B cell (primary cell): ENCODE data around the gene LSS. TPM values are rescaled to one million over a fixed set of nuclear protein-coding genes. Genes with fewer than 3 reads are reported as not detected.

ENCODE experiments used
- ATAC-seq: fragments of 200-7000 bp; cut with Tn5 transposase; one replicate; pipeline ENCODE4 v1.10.0; 2021; ENCODE audit warnings: low read depth, mild to moderate bottlenecking, moderate number of reproducible peaks, moderate library complexity
- CTCF ChIA-PET: fragments of 350-600 bp; sonication (Branson Sonifier 250); formaldehyde crosslinking; loops from one replicate; lab custom pipeline; 2021; ENCODE audit warnings: antibody characterized with exemption, inconsistent platforms; lab: Charles Lee
- POLR2A ChIA-PET: fragments of 350-600 bp; sonication (Branson Sonifier 250); formaldehyde crosslinking; loops from one replicate; lab custom pipeline; 2021; ENCODE audit warnings: antibody characterized with exemption; lab: Charles Lee
- DNase-seq: peaks from one replicate; pipeline ENCODE4 v3.0.0; 2013
- H2AFZ ChIP-seq: 2 replicates; pipeline ENCODE4 v1.6.1; 2012; ENCODE audit warnings: mild to moderate bottlenecking, low read depth, low read length; ENCODE audit not compliant: insufficient read depth, poor library complexity, severe bottlenecking
- H3K27ac ChIP-seq, 2 donors: 1 replicate in 1 of 2; 2 replicates in 1 of 2; pipeline ENCODE4 v1.5.1; 2012 to 2013; ENCODE audit warnings: low read length in 2 of 2, mild to moderate bottlenecking in 2 of 2, moderate library complexity in 1 of 2
- H3K27me3 ChIP-seq, 4 experiments: fragments of 200-600 bp in 1 of 4; sonication (generic) in 1 of 4; replicated peaks in 1 of 4; 1 replicate in 2 of 4; 2 replicates in 2 of 4; pipeline versions ENCODE4 v1.6.1 to v1.7.0; 2013 to 2016; ENCODE audit warnings: low read length in 3 of 4, mild to moderate bottlenecking in 2 of 4, mixed read lengths in 1 of 4, moderate library complexity in 1 of 4; ENCODE audit not compliant: insufficient read depth in 4 of 4, control insufficient read depth in 3 of 4; ENCODE audit errors: control extremely low read depth in 1 of 4
- H3K36me3 ChIP-seq, 2 experiments: replicated peaks in 1 of 2; 1 replicate in 1 of 2; 2 replicates in 1 of 2; pipeline versions ENCODE4 v1.6.1 to v1.7.1; 2013; ENCODE audit warnings: low read length in 1 of 2; ENCODE audit not compliant: insufficient read depth in 2 of 2, control insufficient read depth in 1 of 2; ENCODE audit errors: control extremely low read depth in 1 of 2, extremely low read depth in 1 of 2
- H3K4me1 ChIP-seq, 2 donors: fragments of 200-600 bp in 1 of 2; sonication (generic) in 1 of 2; 1 replicate in 1 of 2; 2 replicates in 1 of 2; pipeline versions ENCODE4 v1.5.1 to v1.6.1; 2013 to 2017; ENCODE audit warnings: low read length in 2 of 2; ENCODE audit not compliant: control insufficient read depth in 2 of 2, insufficient read depth in 2 of 2
- H3K4me2 ChIP-seq: replicated peaks from 2 replicates; pipeline ENCODE3; 2012; ENCODE audit warnings: mild to moderate bottlenecking, low read depth, low read length; ENCODE audit not compliant: poor library complexity, severe bottlenecking
- H3K4me3 ChIP-seq, 5 experiments: fragments of 200-600 bp in 1 of 5; sonication (generic) in 1 of 5; 1 replicate in 3 of 5; 2 replicates in 2 of 5; pipeline versions ENCODE4 v1.5.1 to v1.7.0; 2011 to 2016; ENCODE audit warnings: low read length in 4 of 5, mild to moderate bottlenecking in 4 of 5, low read depth in 2 of 5, control low read depth in 1 of 5, moderate library complexity in 1 of 5; ENCODE audit not compliant: insufficient read depth in 1 of 5; ENCODE audit errors: control extremely low read depth in 1 of 5, extremely low read depth in 1 of 5
- H3K79me2 ChIP-seq: fragments of 200-600 bp; sonication (generic); one replicate; pipeline ENCODE4 v1.6.0; 2016; ENCODE audit warnings: low read length; ENCODE audit not compliant: control insufficient read depth, insufficient read depth
- H3K9ac ChIP-seq: fragments of 200-600 bp; sonication (generic); 2 replicates; pipeline ENCODE4 v1.6.1; 2017; ENCODE audit warnings: mild to moderate bottlenecking, low read length, moderate library complexity
- H3K9me3 ChIP-seq, 3 donors: one replicate each; pipeline versions ENCODE4 v1.6.1 to v1.7.1; 2013; ENCODE audit warnings: low read length in 2 of 3; ENCODE audit not compliant: control insufficient read depth in 2 of 3, insufficient read depth in 1 of 3; ENCODE audit errors: control extremely low read depth in 1 of 3
- H4K20me1 ChIP-seq: 2 replicates; pipeline ENCODE4 v1.6.0; 2012; ENCODE audit warnings: mild to moderate bottlenecking, low read length; ENCODE audit not compliant: insufficient read depth, control insufficient read depth, poor library complexity, severe bottlenecking
- H3K27ac Mint-ChIP-seq: one replicate; pipeline ENCODE4 v1.8.0; 2021; ENCODE audit warnings: mixed read lengths
- H3K27me3 Mint-ChIP-seq: one replicate; pipeline ENCODE4 v1.8.0; 2021; ENCODE audit warnings: mixed read lengths
- H3K4me1 Mint-ChIP-seq: one replicate; pipeline ENCODE4 v1.8.0; 2021; ENCODE audit warnings: mixed read lengths
- H3K4me3 Mint-ChIP-seq: one replicate; pipeline ENCODE4 v1.8.0; 2021; ENCODE audit warnings: mixed read lengths
- H3K9me3 Mint-ChIP-seq: one replicate; pipeline ENCODE4 v1.8.0; 2022; ENCODE audit warnings: mixed read lengths; ENCODE audit not compliant: insufficient read depth
- CTCF ChIP-seq: fragments of 200-600 bp; IDR thresholded peaks from one replicate; pipeline ENCODE4 v1.8.0; 2022; ENCODE audit warnings: antibody characterized with exemption, mild to moderate bottlenecking
- EZH2 ChIP-seq: IDR thresholded peaks from 2 replicates; pipeline ENCODE4 v1.6.1; 2012; ENCODE audit warnings: borderline replicate concordance, low read depth, mild to moderate bottlenecking, moderate library complexity, low read length; ENCODE audit not compliant: insufficient read depth, poor library complexity, severe bottlenecking
- WGBS: methylation state at CpG from one replicate; pipeline ENCODE4 v1.1.5; 2013; ENCODE audit warnings: missing lambda C conversion rate; ENCODE audit not compliant: insufficient coverage; 5-methylcytosine and 5-hydroxymethylcytosine counted together
- intact Hi-C: fragments of 100-400 bp; cut with micrococcal nuclease; formaldehyde crosslinking; loops from one replicate; pipeline ENCODE4 v1.10.0; 2022
- polyA plus RNA-seq: library from polyadenylated mRNA; depleted of rRNA; stranded (reverse); fragments of >200 nt; gene quantifications from 2 replicates; pipeline ENCODE4 v1.2.3, GENCODE V29; 2012
- total RNA-seq, 2 donors: library from RNA; stranded (reverse); fragments of 120-200 nt in 1 of 2; gene quantifications; 1 replicate in 1 of 2; 2 replicates in 1 of 2; pipeline versions ENCODE4 v1.2.3 to v1.2.4, GENCODE V29; 2013 to 2022

The LSS gene
- total and polyA plus RNA-seq, 2 donors (not counting 1 experiment from before 2014, with no cell fraction given): 30.2 to 58.1 TPM

GRCh38 chr21:46215436-46216131 lies 13.0 kb downstream of the LSS start:
- ATAC-seq (no peak), DNase-seq (no peak)
- Histone ChIP-seq H4K20me1 (no peaks in the 10 kb centered on the region), H3K27me3 (no peaks in the 10 kb centered on the region), H3K9ac (no peak overlapping the region), H3K79me2 (peaks cover 14% of the 10 kb centered on the region), H3K9me3 (no peaks in the 10 kb centered on the region), H3K36me3 (peaks cover 0 to 2% of the 10 kb centered on the region in 2 experiments), H3K4me1 (no peaks in the 10 kb centered on the region), H3K27ac (no peak overlapping the region), H3K4me2 (no peak overlapping the region), H2AFZ (no peak overlapping the region), H3K4me3 (no peak overlapping the region)
- TF ChIP-seq CTCF: no peak
- H3K27ac Mint-ChIP-seq: no peak overlapping the region
- no peak overlapping the region for H3K4me3 Mint-ChIP-seq
- no peaks in the 10 kb centered on the region for H3K4me1 Mint-ChIP-seq
- intact Hi-C loops: no loop called here
- H3K27me3 Mint-ChIP-seq: no peaks in the 10 kb centered on the region
- WGBS: 96% methylated on average over 20 of the region's 20 CpGs
- H3K9me3 Mint-ChIP-seq: no peaks in the 10 kb centered on the region
- ChIA-PET CTCF (no interaction called here), POLR2A (no interaction called here)

- H3K4me1 ChIP-seq: no peaks in the 10 kb centered on the region
- H2AFZ ChIP-seq: no peak overlapping the region
- H3K36me3 ChIP-seq: peaks cover 0 to 2% of the 10 kb centered on the region in 2 experiments
- 99% methylated on average over 25 of the region's 27 CpGs for WGBS
- DNase-seq (no peak), ATAC-seq (no peak)
- H3K27me3 Mint-ChIP-seq: no peaks in the 10 kb centered on the region
- no peak overlapping the region for H3K9ac ChIP-seq
- intact Hi-C loops: no loop called here
- peaks cover 6% of the 10 kb centered on the region for H3K79me2 ChIP-seq
- H3K9me3 Mint-ChIP-seq: no peaks in the 10 kb centered on the region
- H3K4me1 Mint-ChIP-seq: no peaks in the 10 kb centered on the region
- TF ChIP-seq CTCF: no peak
- no peak for TF ChIP-seq EZH2
- ChIA-PET CTCF (no interaction called here), POLR2A (no interaction called here)
- no peak overlapping the region for H3K27ac Mint-ChIP-seq
- H3K4me3 ChIP-seq: no peak overlapping the region
- no peak overlapping the region for H3K4me3 Mint-ChIP-seq
- H3K4me2 ChIP-seq: no peak overlapping the region
- no peaks in the 10 kb centered on the region for H4K20me1 ChIP-seq
- H3K9me3 ChIP-seq: no peaks in the 10 kb centered on the region
- H3K27me3 ChIP-seq: no peaks in the 10 kb centered on the region
- no peak overlapping the region for H3K27ac ChIP-seq
These were observed 13.9 kb downstream of the LSS start for GRCh38 chr21:46214478-46215340.
